ENCODE data around the gene RHBDD1. TPM values are rescaled to one million over a fixed set of nuclear protein-coding genes. Genes with fewer than 3 reads are reported as not detected.

The RHBDD1 gene
- total and polyA plus RNA-seq, 7 donors = 1.8 to 28.0 (median 17.5) TPM

DNA sequence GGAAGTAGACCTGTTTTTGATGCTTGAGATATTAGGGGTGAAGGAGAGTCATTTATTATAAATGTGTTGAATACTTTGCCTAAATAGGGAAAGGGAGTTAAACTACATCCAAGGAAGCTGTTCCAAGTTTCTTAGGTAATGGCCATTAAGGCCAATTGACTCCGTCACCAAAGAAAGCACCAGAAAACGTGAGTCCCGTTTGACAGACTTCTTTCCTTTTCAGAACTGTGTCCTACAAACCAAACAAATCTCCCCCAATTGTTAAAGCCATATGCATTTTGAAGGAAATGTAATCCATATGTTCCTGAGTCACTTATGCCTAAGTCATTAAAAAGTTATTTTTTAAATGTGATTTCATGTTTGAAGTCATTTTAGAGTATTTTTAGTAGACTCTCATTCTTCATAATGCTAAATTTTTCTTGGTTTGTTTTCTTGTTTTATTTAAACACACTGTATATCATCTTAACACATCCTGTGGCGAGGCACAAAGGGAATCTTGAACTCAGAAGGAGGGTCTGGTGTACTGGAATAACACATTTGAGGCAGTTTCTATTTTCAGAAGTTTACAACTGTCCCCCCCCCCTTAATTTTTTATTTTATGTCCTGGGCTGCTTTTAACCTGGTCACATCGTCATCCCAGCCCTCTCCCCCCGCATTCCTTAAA, 133.7 kb downstream of the RHBDD1 start:
- H3K36me3 ChIP-seq = no peaks in the 10 kb centered on the region
- WGBS, 2 donors = 77 to 87% methylated on average over 6 of the region's 6 CpGs
- peak overlapping the region in 3 of 4 donors; percentile 4 to 64 (median 46) for H3K27ac ChIP-seq
- H3K4me1 ChIP-seq = peaks cover 0 to 17% (median 3%) of the 10 kb centered on the region in 4 donors
- TF ChIP-seq POLR2A (IDR thresholded peaks at IDR 0.05) (no peak), EP300 (IDR thresholded peaks at IDR 0.05) (no peak), POLR2AphosphoS5 (IDR thresholded peaks at IDR 0.05) (no peak)
- TF ChIP-seq, protein P1, sequence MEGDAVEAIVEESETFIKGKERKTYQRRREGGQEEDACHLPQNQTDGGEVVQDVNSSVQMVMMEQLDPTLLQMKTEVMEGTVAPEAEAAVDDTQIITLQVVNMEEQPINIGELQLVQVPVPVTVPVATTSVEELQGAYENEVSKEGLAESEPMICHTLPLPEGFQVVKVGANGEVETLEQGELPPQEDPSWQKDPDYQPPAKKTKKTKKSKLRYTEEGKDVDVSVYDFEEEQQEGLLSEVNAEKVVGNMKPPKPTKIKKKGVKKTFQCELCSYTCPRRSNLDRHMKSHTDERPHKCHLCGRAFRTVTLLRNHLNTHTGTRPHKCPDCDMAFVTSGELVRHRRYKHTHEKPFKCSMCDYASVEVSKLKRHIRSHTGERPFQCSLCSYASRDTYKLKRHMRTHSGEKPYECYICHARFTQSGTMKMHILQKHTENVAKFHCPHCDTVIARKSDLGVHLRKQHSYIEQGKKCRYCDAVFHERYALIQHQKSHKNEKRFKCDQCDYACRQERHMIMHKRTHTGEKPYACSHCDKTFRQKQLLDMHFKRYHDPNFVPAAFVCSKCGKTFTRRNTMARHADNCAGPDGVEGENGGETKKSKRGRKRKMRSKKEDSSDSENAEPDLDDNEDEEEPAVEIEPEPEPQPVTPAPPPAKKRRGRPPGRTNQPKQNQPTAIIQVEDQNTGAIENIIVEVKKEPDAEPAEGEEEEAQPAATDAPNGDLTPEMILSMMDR (IDR thresholded peaks at IDR 0.05) = no peak
- intact Hi-C loops (cut with DNase I) = no loop called here
- H3K9me3 ChIP-seq = no peaks in the 10 kb centered on the region
- DNase-seq = no peak
- no peaks in the 10 kb centered on the region for H3K27me3 ChIP-seq
- H3K4me3 ChIP-seq = peak overlapping the region in 1 of 4 donors; percentile 6

DNA sequence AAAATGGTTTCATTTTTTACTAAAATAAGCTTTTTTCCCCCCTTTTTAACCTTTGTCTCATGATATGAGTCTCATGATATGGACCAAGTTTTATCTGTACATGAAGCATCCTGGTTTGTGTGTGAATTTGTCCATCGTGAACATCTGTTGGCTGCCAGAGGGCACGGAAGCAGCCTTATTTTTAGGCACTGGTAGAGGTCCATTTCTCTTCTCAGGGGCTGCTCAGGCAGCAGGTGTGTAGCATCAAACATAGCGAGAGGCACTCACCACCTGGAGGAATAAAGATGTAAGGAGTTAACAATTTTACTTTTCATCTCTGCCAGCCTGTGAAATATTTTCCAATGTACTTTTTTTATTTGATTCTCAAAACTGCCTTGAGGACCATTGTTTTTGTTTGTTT, 134.5 kb downstream of the RHBDD1 start:
- intact Hi-C loops (cut with DNase I) = no loop called here
- Histone ChIP-seq H3K9me3 (no peaks in the 10 kb centered on the region), H3K27ac (peak overlapping the region in 3 of 4 donors; percentile 4 to 64 (median 46)), H3K36me3 (no peaks in the 10 kb centered on the region), H3K4me3 (peak overlapping the region in 1 of 4 donors; percentile 6), H3K4me1 (peaks cover 0 to 17% (median 3%) of the 10 kb centered on the region in 4 donors), H3K27me3 (no peaks in the 10 kb centered on the region)
- no peak for TF ChIP-seq POLR2AphosphoS5 (IDR thresholded peaks at IDR 0.05)
- TF ChIP-seq, protein P1 (IDR thresholded peaks at IDR 0.05) = no peak
- TF ChIP-seq POLR2A (IDR thresholded peaks at IDR 0.05) = no peak
- TF ChIP-seq EP300 (IDR thresholded peaks at IDR 0.05) = no peak
- WGBS, 2 donors = 55 to 92% methylated on average over 3 of the region's 3 CpGs
- DNase-seq = no peak

DNA sequence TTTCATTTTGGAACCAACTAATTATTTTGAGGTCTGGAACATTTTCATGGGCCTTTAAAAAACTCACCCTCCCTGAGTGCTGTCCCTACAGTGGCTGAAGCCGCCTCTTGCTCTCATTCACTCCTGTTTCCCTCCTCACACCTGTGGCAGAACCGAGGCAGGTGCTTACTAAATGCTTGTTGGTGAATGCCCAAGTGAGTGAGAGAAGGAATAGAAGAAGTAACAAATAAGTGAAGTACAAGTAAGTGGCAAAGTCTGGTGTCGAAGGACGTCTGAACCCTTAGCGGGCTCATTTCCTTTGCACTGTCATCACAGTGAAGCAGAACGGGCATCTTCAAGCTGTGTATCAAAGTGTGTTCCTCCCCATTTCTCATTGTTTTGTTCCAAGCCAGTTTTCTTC, 135.2 kb downstream of the RHBDD1 start:
- no peaks in the 10 kb centered on the region for H3K36me3 ChIP-seq
- no peak overlapping the region for H3K4me3 ChIP-seq
- no peaks in the 10 kb centered on the region for H3K9me3 ChIP-seq
- intact Hi-C loops (cut with DNase I) = no loop called here
- no peak for DNase-seq
- H3K27ac ChIP-seq = no peak overlapping the region
- H3K27me3 ChIP-seq = no peaks in the 10 kb centered on the region
- TF ChIP-seq EP300 (IDR thresholded peaks at IDR 0.05) (no peak), POLR2AphosphoS5 (IDR thresholded peaks at IDR 0.05) (no peak), POLR2A (IDR thresholded peaks at IDR 0.05) (no peak)
- TF ChIP-seq, protein P1 (IDR thresholded peaks at IDR 0.05) = no peak
- 64 to 88% methylated on average over 6 of the region's 6 CpGs for WGBS, 2 donors
- peaks cover 0 to 17% (median 3%) of the 10 kb centered on the region in 4 donors for H3K4me1 ChIP-seq

DNA sequence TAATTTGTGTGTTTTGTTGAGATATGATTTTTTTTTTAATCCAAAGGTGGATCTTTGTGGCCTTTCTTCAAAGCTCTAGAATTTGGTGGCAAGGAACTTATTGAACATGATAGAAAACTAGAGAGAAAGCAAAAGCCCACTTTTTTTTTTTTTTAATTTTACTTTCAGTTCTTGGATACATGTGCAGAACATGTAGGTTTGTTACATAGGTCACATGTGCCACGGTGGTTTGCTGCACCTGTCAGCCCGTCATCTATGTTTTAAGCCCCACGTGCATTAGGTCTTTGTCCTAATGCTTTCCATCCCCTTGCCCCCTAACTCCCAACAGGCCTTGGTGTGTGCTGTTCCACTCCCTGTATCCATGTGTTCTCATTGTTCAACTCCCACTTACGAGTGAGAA, 135.9 kb downstream of the RHBDD1 start:
- 77 to 95% methylated on average over 4 of the region's 4 CpGs for WGBS, 2 donors
- no peak for TF ChIP-seq EP300 (IDR thresholded peaks at IDR 0.05)
- TF ChIP-seq POLR2AphosphoS5 (IDR thresholded peaks at IDR 0.05) = no peak
- TF ChIP-seq, protein P1 (IDR thresholded peaks at IDR 0.05) = no peak
- no peak for TF ChIP-seq POLR2A (IDR thresholded peaks at IDR 0.05)
- Histone ChIP-seq H3K4me1 (peaks cover 0 to 17% (median 3%) of the 10 kb centered on the region in 4 donors), H3K9me3 (no peaks in the 10 kb centered on the region), H3K27me3 (no peaks in the 10 kb centered on the region), H3K4me3 (no peak overlapping the region), H3K27ac (no peak overlapping the region), H3K36me3 (no peaks in the 10 kb centered on the region)
- intact Hi-C loops (cut with DNase I) = no loop called here
- DNase-seq = no peak
